H9 (cell line): ENCODE measurements around the gene ZNF768. TPM values are rescaled to one million over a fixed set of nuclear protein-coding genes. Genes with fewer than 3 reads are reported as not detected.

Source experiments
- DNase-seq: peaks from one replicate; pipeline ENCODE4 v3.0.0-alpha.2; 2017
- H2AFZ ChIP-seq: one replicate; pipeline ENCODE4 v1.6.1; 2013; ENCODE audit warnings: mild to moderate bottlenecking, low read length, control low read depth, moderate library complexity
- H2AK5ac ChIP-seq: 2 replicates; pipeline ENCODE4 v1.6.1; 2013; ENCODE audit warnings: low read length, control low read depth, mixed read lengths; ENCODE audit not compliant: insufficient read length
- H2BK120ac ChIP-seq: one replicate; pipeline ENCODE4 v1.6.1; 2013; ENCODE audit warnings: low read depth, mild to moderate bottlenecking, low read length, control low read depth, inconsistent platforms; ENCODE audit not compliant: poor library complexity, severe bottlenecking
- H2BK12ac ChIP-seq: 2 replicates; pipeline ENCODE4 v1.6.1; 2013; ENCODE audit warnings: low read length, control low read depth, mixed read lengths, low read depth; ENCODE audit not compliant: insufficient read length
- H2BK15ac ChIP-seq: 2 replicates; pipeline ENCODE4 v1.6.1; 2013; ENCODE audit warnings: low read depth, low read length, control low read depth
- H2BK20ac ChIP-seq: one replicate; pipeline ENCODE4 v1.6.1; 2013; ENCODE audit warnings: low read depth, mild to moderate bottlenecking, low read length, control low read depth, inconsistent platforms; ENCODE audit not compliant: poor library complexity, severe bottlenecking
- H2BK5ac ChIP-seq: 2 replicates; pipeline ENCODE4 v1.6.1; 2013; ENCODE audit warnings: low read length, control low read depth, mixed read lengths; ENCODE audit not compliant: insufficient read length
- H3K14ac ChIP-seq: 2 replicates; pipeline ENCODE4 v1.6.1; 2013; ENCODE audit warnings: low read length, control low read depth; ENCODE audit not compliant: insufficient read depth
- H3K18ac ChIP-seq: 2 replicates; pipeline ENCODE4 v1.6.1; 2013; ENCODE audit warnings: low read depth, mild to moderate bottlenecking, mixed read lengths, low read length, control low read depth; ENCODE audit not compliant: insufficient read length
- H3K23ac ChIP-seq: 2 replicates; pipeline ENCODE4 v1.6.1; 2013; ENCODE audit warnings: low read length, control low read depth, mixed read lengths, low read depth; ENCODE audit not compliant: insufficient read length
- H3K23me2 ChIP-seq: 2 replicates; pipeline ENCODE4 v1.6.1; 2013; ENCODE audit warnings: low read depth, mild to moderate bottlenecking, mixed read lengths, low read length, control low read depth; ENCODE audit not compliant: insufficient read length, poor library complexity, severe bottlenecking
- H3K27ac ChIP-seq: 2 replicates; pipeline ENCODE4 v1.5.1; 2013; ENCODE audit warnings: low read length, control low read depth, mixed read lengths, low read depth; ENCODE audit not compliant: insufficient read length
- H3K27me3 ChIP-seq: 2 replicates; pipeline ENCODE4 v1.6.1; 2013; ENCODE audit warnings: low read length, control low read depth, inconsistent platforms; ENCODE audit not compliant: insufficient read depth
- H3K4ac ChIP-seq: 2 replicates; pipeline ENCODE4 v1.6.1; 2013; ENCODE audit warnings: low read depth, mild to moderate bottlenecking, control low read depth, inconsistent platforms, low read length, moderate library complexity
- H3K4me1 ChIP-seq: 2 replicates; pipeline ENCODE4 v1.6.1; 2013; ENCODE audit warnings: low read length, control low read depth, inconsistent platforms; ENCODE audit not compliant: insufficient read depth
- H3K4me2 ChIP-seq: 2 replicates; pipeline ENCODE4 v1.6.1; 2013; ENCODE audit warnings: low read length, control low read depth, mixed read lengths; ENCODE audit not compliant: insufficient read length, insufficient read depth
- H3K56ac ChIP-seq: 2 replicates; pipeline ENCODE4 v1.6.1; 2013; ENCODE audit warnings: low read depth, mild to moderate bottlenecking, mixed read lengths, low read length, control low read depth; ENCODE audit not compliant: insufficient read length
- H3K79me1 ChIP-seq: 2 replicates; pipeline ENCODE4 v1.6.1; 2013; ENCODE audit warnings: low read depth, mild to moderate bottlenecking, moderate library complexity, low read length, control low read depth, inconsistent platforms; ENCODE audit not compliant: insufficient read depth, poor library complexity, severe bottlenecking
- H3K79me2 ChIP-seq: 2 replicates; pipeline ENCODE4 v1.6.1; 2013; ENCODE audit warnings: low read length, control low read depth, inconsistent platforms; ENCODE audit not compliant: insufficient read depth
- H3K9ac ChIP-seq: 2 replicates; pipeline ENCODE4 v1.6.1; 2013; ENCODE audit warnings: low read length, control low read depth, mixed read lengths; ENCODE audit not compliant: insufficient read length; ENCODE audit errors: extremely low read depth
- H3K9me3 ChIP-seq: one replicate; pipeline ENCODE4 v1.6.1; 2013; ENCODE audit warnings: low read depth, low read length, inconsistent platforms; ENCODE audit not compliant: control insufficient read depth
- H3T11ph ChIP-seq: one replicate; pipeline ENCODE4 v1.6.1; 2013; ENCODE audit warnings: mild to moderate bottlenecking, low read length, control low read depth, inconsistent platforms
- H4K20me1 ChIP-seq: one replicate; pipeline ENCODE4 v1.6.1; 2013; ENCODE audit not compliant: control insufficient read depth, insufficient read length, insufficient read depth
- H4K5ac ChIP-seq: 2 replicates; pipeline ENCODE4 v1.6.1; 2013; ENCODE audit warnings: low read depth, mild to moderate bottlenecking, mixed read lengths, low read length, control low read depth; ENCODE audit not compliant: insufficient read length
- H4K8ac ChIP-seq: replicated peaks from 2 replicates; pipeline ENCODE4 v1.6.1; 2013; ENCODE audit warnings: low read length, control low read depth, mixed read lengths, low read depth; ENCODE audit not compliant: insufficient read length
- H4K91ac ChIP-seq: 2 replicates; pipeline ENCODE4 v1.6.1; 2013; ENCODE audit warnings: low read depth, mild to moderate bottlenecking, moderate library complexity, mixed read lengths, low read length, control low read depth; ENCODE audit not compliant: insufficient read length
- H3K27ac Mint-ChIP-seq, 3 experiments: 2 replicates in 2 of 3; 3 replicates in 1 of 3; pipeline ENCODE4 v1.8.0; 2020 to 2021; ENCODE audit warnings: mixed read lengths in 3 of 3, mild to moderate bottlenecking in 1 of 3, moderate library complexity in 1 of 3
- H3K27me3 Mint-ChIP-seq: 2 replicates; pipeline ENCODE4 v1.8.0; 2021; ENCODE audit warnings: low read depth, mild to moderate bottlenecking, moderate library complexity, mixed read lengths
- H3K36me3 Mint-ChIP-seq, 3 experiments: 2 replicates in 2 of 3; 3 replicates in 1 of 3; pipeline ENCODE4 v1.8.0; 2020 to 2021; ENCODE audit warnings: low read depth in 3 of 3, mixed read lengths in 3 of 3; ENCODE audit not compliant: insufficient read depth in 1 of 3
- H3K4me1 Mint-ChIP-seq, 2 experiments: 2 replicates each; pipeline ENCODE4 v1.8.0; 2020; ENCODE audit warnings: mixed read lengths in 2 of 2
- H3K4me3 Mint-ChIP-seq, 2 experiments: 2 replicates in 1 of 2; 3 replicates in 1 of 2; pipeline ENCODE4 v1.8.0; 2020 to 2021; ENCODE audit warnings: mild to moderate bottlenecking in 2 of 2, mixed read lengths in 2 of 2, moderate library complexity in 1 of 2
- H3K9me3 Mint-ChIP-seq, 2 experiments: 2 replicates in 1 of 2; 3 replicates in 1 of 2; pipeline ENCODE4 v1.8.0; 2020; ENCODE audit warnings: mild to moderate bottlenecking in 2 of 2, mixed read lengths in 2 of 2, moderate library complexity in 1 of 2
- WGBS: extraction: QIAGEN DNeasy Blood & Tissue Kit; methylation state at CpG from one replicate; pipeline ENCODE4 v1.1.7; 2013; ENCODE audit warnings: missing lambda C conversion rate, low lambda C conversion rate, mixed read lengths; ENCODE audit not compliant: insufficient read length; ENCODE audit errors: extremely low coverage; 5-methylcytosine and 5-hydroxymethylcytosine counted together
- total RNA-seq: library from RNA; stranded (reverse); gene quantifications from 2 replicates; pipeline ENCODE4 v1.2.1, GENCODE V29; 2021
- TF ChIP-seq, protein P1 (sequence below): fragments of 200-600 bp; sonication (generic); conservative IDR thresholded peaks from 3 replicates; pipeline ENCODE4 v1.8.0; 2021; ENCODE audit warnings: antibody characterized with exemption, mild to moderate bottlenecking

ZNF768 gene
- total RNA-seq, 1 experiment from 2014 or later = 40.0 TPM

DNA sequence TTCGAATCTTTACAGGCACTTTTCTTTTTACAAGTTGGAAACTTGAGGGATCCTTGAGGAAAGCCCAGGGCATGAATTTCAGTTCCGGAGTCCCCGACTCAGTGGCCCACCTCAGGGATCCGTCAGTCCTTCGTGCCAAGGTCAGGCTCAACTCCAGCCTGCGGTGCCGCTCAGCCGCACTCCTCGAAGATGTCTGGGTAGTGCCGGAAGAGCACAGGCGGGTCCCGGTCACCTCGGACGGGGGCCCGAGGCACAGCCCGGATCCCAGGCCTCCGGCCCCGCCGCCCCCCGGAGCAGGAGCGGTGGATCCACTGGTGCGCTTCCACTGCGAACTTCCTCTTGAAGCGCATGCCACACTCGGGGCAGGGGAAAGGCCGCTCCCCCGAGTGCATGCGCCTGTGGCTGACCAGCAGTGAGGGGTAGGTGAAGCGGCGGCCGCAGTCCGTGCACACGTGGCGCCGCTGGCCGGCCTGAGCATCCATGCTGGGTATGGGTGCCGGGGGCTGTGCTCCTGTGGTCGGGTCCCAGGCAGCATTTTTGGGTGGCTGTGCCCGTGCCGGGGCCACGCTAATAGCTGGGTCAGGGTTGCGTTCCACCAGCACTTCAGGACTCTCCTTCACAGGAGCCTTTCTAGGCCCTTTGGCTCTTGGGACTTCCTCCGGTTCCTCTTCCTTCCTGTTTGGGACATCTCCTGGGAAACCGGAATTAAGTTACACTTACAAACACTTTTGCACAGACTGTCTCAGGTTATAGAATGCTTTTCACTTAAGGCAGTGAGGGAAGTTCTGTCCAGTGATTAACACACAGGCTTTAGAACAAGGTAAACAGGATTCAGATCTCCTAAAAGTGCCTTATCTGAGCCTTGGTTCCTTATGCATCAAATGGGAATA is 43.6 kb upstream of the ZNF768 start:
- TF ChIP-seq, protein P1, sequence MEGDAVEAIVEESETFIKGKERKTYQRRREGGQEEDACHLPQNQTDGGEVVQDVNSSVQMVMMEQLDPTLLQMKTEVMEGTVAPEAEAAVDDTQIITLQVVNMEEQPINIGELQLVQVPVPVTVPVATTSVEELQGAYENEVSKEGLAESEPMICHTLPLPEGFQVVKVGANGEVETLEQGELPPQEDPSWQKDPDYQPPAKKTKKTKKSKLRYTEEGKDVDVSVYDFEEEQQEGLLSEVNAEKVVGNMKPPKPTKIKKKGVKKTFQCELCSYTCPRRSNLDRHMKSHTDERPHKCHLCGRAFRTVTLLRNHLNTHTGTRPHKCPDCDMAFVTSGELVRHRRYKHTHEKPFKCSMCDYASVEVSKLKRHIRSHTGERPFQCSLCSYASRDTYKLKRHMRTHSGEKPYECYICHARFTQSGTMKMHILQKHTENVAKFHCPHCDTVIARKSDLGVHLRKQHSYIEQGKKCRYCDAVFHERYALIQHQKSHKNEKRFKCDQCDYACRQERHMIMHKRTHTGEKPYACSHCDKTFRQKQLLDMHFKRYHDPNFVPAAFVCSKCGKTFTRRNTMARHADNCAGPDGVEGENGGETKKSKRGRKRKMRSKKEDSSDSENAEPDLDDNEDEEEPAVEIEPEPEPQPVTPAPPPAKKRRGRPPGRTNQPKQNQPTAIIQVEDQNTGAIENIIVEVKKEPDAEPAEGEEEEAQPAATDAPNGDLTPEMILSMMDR = no peak
- Histone ChIP-seq H4K8ac (no peak overlapping the region), H4K5ac (no peak overlapping the region), H2BK12ac (no peak overlapping the region), H3K56ac (no peak overlapping the region), H3K9me3 (no peaks in the 10 kb centered on the region), H2BK20ac (no peak overlapping the region), H2AFZ (no peak overlapping the region), H2BK120ac (no peak overlapping the region), H4K91ac (no peak overlapping the region), H4K20me1 (no peaks in the 10 kb centered on the region), H2AK5ac (no peak overlapping the region), H3K4me1 (no peaks in the 10 kb centered on the region; the same call in 1 of the 2 replicates), H3K79me2 (no peaks in the 10 kb centered on the region), H2BK15ac (no peak overlapping the region), H3K14ac (no peak overlapping the region), H3K4me2 (peak overlapping the region; percentile 96), H3K79me1 (no peaks in the 10 kb centered on the region), H3K23ac (no peak overlapping the region), H3K4ac (no peak overlapping the region), H3K27ac (no peak overlapping the region), H3K18ac (no peak overlapping the region), H3K27me3 (no peaks in the 10 kb centered on the region), H3T11ph (no peak overlapping the region), H3K23me2 (peaks cover 16% of the 10 kb centered on the region), H2BK5ac (no peak overlapping the region), H3K9ac (no peak overlapping the region)
- no CpG with 5 or more reads among the region's 44 CpGs for WGBS
- Mint-ChIP-seq H3K27me3 (peaks cover 12% of the 10 kb centered on the region), H3K9me3 (no peaks in the 10 kb centered on the region), H3K27ac (no peak overlapping the region), H3K4me1 (peaks cover 13 to 22% of the 10 kb centered on the region in 2 experiments), H3K4me3 (peak overlapping the region; percentile 7 to 55; a peak in 4 of 5 replicates), H3K36me3 (no peaks in the 10 kb centered on the region)
- peak; percentile 30 for DNase-seq
